Ovary (tissue), 3 donors: ENCODE data around the gene RIC1.

Source experiments
- EP300 ChIP-seq: sonication (generic); formaldehyde crosslinking; IDR thresholded peaks from one replicate; pipeline ENCODE4 v1.6.1; 2017; ENCODE audit warnings: antibody characterized with exemption
- POLR2A ChIP-seq: fragments of 450-650 bp; IDR thresholded peaks from one replicate; pipeline ENCODE4 v1.6.1; 2017; ENCODE audit warnings: antibody characterized with exemption, mild to moderate bottlenecking, moderate library complexity
- TF ChIP-seq, protein P1 (sequence below), 3 donors: fragments of 450-650 bp in 2 of 3; fragments of 200-600 bp in 1 of 3; IDR thresholded peaks; one replicate each; pipeline versions ENCODE4 v1.5.1 to v1.8.0; 2016 to 2022; ENCODE audit warnings: antibody characterized with exemption in 3 of 3, mild to moderate bottlenecking in 1 of 3
- donor health status: DM: no; HTN: no; CAD: no.

DNA sequence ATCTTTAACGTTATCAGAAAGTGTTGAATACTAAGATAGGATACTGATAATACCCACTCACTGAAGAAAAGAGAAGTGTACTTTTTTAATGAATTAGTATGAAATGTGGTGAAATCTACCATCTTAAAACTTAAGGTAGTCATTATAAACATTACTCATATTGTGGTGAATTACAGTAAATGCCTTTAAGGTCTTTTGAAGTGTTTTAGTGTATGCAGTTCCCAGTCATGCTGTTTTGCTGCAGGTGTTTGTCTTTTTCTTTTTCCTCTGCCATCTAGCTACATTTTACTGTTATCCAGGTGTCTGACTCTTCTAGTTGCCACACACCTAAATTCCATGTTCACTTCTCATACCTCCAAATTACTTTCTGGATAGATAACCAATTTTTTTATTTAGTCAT, 131.4 kb downstream of the RIC1 start:
- TF ChIP-seq, protein P1, sequence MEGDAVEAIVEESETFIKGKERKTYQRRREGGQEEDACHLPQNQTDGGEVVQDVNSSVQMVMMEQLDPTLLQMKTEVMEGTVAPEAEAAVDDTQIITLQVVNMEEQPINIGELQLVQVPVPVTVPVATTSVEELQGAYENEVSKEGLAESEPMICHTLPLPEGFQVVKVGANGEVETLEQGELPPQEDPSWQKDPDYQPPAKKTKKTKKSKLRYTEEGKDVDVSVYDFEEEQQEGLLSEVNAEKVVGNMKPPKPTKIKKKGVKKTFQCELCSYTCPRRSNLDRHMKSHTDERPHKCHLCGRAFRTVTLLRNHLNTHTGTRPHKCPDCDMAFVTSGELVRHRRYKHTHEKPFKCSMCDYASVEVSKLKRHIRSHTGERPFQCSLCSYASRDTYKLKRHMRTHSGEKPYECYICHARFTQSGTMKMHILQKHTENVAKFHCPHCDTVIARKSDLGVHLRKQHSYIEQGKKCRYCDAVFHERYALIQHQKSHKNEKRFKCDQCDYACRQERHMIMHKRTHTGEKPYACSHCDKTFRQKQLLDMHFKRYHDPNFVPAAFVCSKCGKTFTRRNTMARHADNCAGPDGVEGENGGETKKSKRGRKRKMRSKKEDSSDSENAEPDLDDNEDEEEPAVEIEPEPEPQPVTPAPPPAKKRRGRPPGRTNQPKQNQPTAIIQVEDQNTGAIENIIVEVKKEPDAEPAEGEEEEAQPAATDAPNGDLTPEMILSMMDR (IDR thresholded peaks at IDR 0.05) = no peak
- TF ChIP-seq POLR2A = no peak
- TF ChIP-seq EP300 = no peak
